NCI-H128 (cell line): ENCODE measurements around the gene UBAP1L.
"Not testable (repeated sequence)": the region's sequence is repeated elsewhere in the genome, so short reads cannot be mapped to it uniquely, and the experiment has no call there.

Source experiments
- DNase-seq: peaks from one replicate; lab custom pipeline; 2025; ENCODE audit not compliant: unreplicated experiment; lab: John Stamatoyannopoulos, UW

UBAP1L gene

GRCh38 chr15:65085207-65085753 is 29.7 kb downstream of the UBAP1L start:
- no peak for DNase-seq

- no peak for DNase-seq
Measured at GRCh38 chr15:65084500-65085206, 30.3 kb downstream of the UBAP1L start.

- DNase-seq = no peak
Measured at GRCh38 chr15:65083262-65083701, 31.7 kb downstream of the UBAP1L start.

GRCh38 chr15:65082303-65082953 is 32.6 kb downstream of the UBAP1L start:
- no peak for DNase-seq

GRCh38 chr15:65081758-65082157 is 33.2 kb downstream of the UBAP1L start:
- no peak for DNase-seq

- no peak for DNase-seq
Measured at GRCh38 chr15:65081270-65081669, 33.7 kb downstream of the UBAP1L start.

GRCh38 chr15:65079580-65079979 is 35.4 kb downstream of the UBAP1L start:
- DNase-seq = no peak

- DNase-seq = no peak
Measured at GRCh38 chr15:65077981-65078352, 37.0 kb downstream of the UBAP1L start.

GRCh38 chr15:65077291-65077980 is 37.6 kb downstream of the UBAP1L start:
- DNase-seq = no peak

- DNase-seq = no peak
Measured at GRCh38 chr15:65076486-65077290, 38.3 kb downstream of the UBAP1L start, which contains the start of gene KBTBD13. Gene KBTBD13, plus strand, starts transcription at chr15:65076746. Its CDS starts 70 bp downstream, at chr15:65076816.

GRCh38 chr15:65075607-65076395 is 39.2 kb downstream of the UBAP1L start:
- DNase-seq = not testable (repeated sequence)

- not testable (repeated sequence) for DNase-seq
Measured at GRCh38 chr15:65074946-65075345, 40.1 kb downstream of the UBAP1L start.

- DNase-seq = no peak
Measured at GRCh38 chr15:65072617-65073016, 42.4 kb downstream of the UBAP1L start.

GRCh38 chr15:65072027-65072426 is 43.0 kb downstream of the UBAP1L start:
- no peak for DNase-seq

- no peak for DNase-seq
Measured at GRCh38 chr15:65071381-65071811, 43.6 kb downstream of the UBAP1L start.

GRCh38 chr15:65069779-65070546 is 45.0 kb downstream of the UBAP1L start:
- DNase-seq = no peak

- DNase-seq = no peak
Measured at GRCh38 chr15:65069179-65069578, 45.8 kb downstream of the UBAP1L start.

- DNase-seq = no peak
Measured at GRCh38 chr15:65068403-65068788, 46.6 kb downstream of the UBAP1L start.
